ENCODE results near the gene MFAP2. TPM values are rescaled to one million over a fixed set of nuclear protein-coding genes. Genes with fewer than 3 reads are reported as not detected.

The MFAP2 gene
- total RNA-seq, 1 experiment from 2014 or later, result 0.50 TPM

DNA sequence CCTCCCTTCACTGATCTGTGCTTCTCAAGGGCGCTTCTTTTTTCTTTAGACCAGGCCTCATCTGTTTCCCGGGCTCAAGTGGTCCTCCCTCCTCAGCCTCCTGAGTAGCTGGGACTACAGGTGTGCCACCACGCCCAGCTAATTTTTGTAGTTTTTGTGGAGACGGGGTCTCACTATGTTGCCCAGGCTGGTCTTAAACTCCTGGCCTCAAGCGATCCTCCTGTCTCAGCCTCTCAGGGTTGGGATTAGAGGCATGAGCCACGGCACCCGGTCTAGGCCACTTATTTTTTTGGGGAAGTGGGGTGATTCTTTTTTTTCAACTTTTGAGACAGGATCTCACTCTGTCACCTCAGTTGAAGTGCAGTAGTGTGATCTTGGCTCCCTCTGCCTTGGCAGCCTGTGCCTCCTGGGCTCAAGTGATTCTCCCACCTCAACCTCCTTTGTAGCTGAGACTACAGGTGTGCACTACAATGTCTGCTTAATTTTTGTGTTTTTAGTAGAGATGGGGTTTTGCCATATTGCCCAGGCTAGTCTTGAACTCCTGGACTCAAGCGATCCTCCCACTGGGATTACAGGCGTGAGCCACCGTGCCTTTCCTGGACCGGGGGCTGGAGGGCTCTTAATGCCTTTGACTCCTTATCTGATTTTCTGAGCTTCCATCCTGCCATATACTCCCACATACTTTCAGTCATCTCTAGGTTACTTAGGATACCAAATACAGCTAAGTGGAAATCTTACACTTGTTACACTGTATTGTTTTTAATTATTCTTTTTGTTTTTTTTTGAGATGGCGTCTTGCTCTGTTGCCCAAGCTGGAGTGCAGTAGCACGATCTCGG is 18.9 kb downstream of the MFAP2 start:
- H3K27ac Mint-ChIP-seq (ENCODE audit: unreplicated experiment), result no peak overlapping the region
- H3K4me3 Mint-ChIP-seq (ENCODE audit: low read depth, unreplicated experiment), result peak overlapping the region; percentile 24
- no peaks in the 10 kb centered on the region for H3K27me3 Mint-ChIP-seq (ENCODE audit: unreplicated experiment)
- CTCF ChIA-PET, result interaction anchor here (0.5 to 2.5 kb wide), 5 partner anchors 10 to 659 kb away, joined by 3 to 18 read pairs (median 4); partner anchors contain the start of gene CROCC
- no TSS peak for BruUV-seq (replicated peaks)
- intact Hi-C loops (cut with micrococcal nuclease; ENCODE audit: unreplicated experiment), result no loop called here
- no peaks in the 10 kb centered on the region for H3K4me1 Mint-ChIP-seq (ENCODE audit: low read depth, unreplicated experiment)
- TF ChIP-seq, protein P1, sequence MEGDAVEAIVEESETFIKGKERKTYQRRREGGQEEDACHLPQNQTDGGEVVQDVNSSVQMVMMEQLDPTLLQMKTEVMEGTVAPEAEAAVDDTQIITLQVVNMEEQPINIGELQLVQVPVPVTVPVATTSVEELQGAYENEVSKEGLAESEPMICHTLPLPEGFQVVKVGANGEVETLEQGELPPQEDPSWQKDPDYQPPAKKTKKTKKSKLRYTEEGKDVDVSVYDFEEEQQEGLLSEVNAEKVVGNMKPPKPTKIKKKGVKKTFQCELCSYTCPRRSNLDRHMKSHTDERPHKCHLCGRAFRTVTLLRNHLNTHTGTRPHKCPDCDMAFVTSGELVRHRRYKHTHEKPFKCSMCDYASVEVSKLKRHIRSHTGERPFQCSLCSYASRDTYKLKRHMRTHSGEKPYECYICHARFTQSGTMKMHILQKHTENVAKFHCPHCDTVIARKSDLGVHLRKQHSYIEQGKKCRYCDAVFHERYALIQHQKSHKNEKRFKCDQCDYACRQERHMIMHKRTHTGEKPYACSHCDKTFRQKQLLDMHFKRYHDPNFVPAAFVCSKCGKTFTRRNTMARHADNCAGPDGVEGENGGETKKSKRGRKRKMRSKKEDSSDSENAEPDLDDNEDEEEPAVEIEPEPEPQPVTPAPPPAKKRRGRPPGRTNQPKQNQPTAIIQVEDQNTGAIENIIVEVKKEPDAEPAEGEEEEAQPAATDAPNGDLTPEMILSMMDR (IDR thresholded peaks at IDR 0.05; ENCODE audit: unreplicated experiment), result no peak
- H3K36me3 Mint-ChIP-seq (ENCODE audit: insufficient read depth, unreplicated experiment), result no peaks in the 10 kb centered on the region
- no peaks in the 10 kb centered on the region for H3K9me3 Mint-ChIP-seq (ENCODE audit: low read depth, unreplicated experiment)
- DNase-seq, result no peak

DNA sequence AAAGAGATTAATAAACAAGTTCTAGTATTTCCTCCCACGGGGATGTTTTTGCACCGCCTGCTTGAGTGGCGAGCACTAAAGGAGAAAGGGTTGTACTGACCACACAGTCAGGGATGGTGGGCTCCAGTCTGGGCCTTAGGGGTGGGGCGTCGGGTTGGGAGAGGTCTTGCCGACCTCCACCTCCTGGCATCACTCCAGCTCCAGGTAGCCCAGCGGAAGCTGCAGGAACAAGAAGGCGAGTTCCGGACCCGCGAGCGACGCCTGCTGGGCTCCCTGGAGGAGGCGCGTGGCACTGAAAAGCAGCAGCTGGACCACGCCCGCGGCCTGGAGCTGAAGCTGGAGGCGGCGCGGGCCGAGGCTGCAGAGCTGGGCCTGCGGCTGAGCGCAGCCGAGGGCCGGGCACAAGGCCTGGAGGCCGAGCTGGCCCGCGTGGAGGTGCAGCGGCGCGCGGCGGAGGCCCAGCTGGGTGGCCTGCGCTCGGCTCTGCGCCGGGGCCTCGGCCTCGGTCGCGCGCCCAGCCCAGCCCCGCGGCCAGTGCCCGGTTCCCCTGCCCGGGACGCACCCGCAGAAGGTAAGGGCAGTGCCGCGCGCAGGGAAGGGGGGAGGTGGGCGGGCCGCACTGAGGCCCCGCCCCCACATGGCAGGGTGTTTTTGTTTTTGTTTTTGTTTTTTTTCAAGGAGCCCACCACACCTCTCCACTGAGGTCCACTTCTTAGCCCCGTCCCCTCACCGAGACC is 19.7 kb downstream of the MFAP2 start:
- no peaks in the 10 kb centered on the region for H3K27me3 Mint-ChIP-seq (ENCODE audit: unreplicated experiment)
- CTCF ChIA-PET, result interaction anchor here (0.5 to 2.5 kb wide), 4 partner anchors 9 to 57 kb away, joined by 3 to 18 read pairs (median 5); partner anchors contain the start of gene CROCC
- H3K9me3 Mint-ChIP-seq (ENCODE audit: low read depth, unreplicated experiment), result no peaks in the 10 kb centered on the region
- H3K4me1 Mint-ChIP-seq (ENCODE audit: low read depth, unreplicated experiment), result no peaks in the 10 kb centered on the region
- BruUV-seq (replicated peaks), result no TSS peak
- peak overlapping the region; percentile 56 for H3K4me3 Mint-ChIP-seq (ENCODE audit: low read depth, unreplicated experiment)
- intact Hi-C loops (cut with micrococcal nuclease; ENCODE audit: unreplicated experiment), result no loop called here
- H3K36me3 Mint-ChIP-seq (ENCODE audit: insufficient read depth, unreplicated experiment), result no peaks in the 10 kb centered on the region
- no peak overlapping the region for H3K27ac Mint-ChIP-seq (ENCODE audit: unreplicated experiment)
- peak; percentile 91 for DNase-seq
- TF ChIP-seq, protein P1 (IDR thresholded peaks at IDR 0.05; ENCODE audit: unreplicated experiment), result peak; percentile 52

DNA sequence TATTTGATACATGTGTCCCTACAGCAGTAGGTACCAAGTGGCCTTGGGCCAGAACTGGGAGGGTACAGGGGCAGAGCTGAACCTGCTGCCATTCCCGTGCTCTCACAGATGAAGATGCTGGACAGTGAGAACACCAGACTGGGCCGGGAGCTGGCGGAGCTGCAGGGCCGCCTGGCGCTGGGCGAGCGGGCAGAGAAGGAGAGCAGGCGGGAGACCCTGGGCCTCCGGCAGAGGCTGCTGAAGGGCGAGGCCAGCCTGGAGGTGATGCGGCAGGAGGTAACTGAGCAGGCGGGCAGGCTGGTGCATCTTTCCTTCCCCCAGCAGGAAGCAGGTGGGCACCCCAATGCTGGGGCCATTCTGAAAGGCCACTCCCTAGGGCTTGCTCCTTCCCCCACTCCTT is 21.9 kb downstream of the MFAP2 start:
- H3K27me3 Mint-ChIP-seq (ENCODE audit: unreplicated experiment), result no peaks in the 10 kb centered on the region
- H3K36me3 Mint-ChIP-seq (ENCODE audit: insufficient read depth, unreplicated experiment), result no peaks in the 10 kb centered on the region
- TF ChIP-seq, protein P1 (IDR thresholded peaks at IDR 0.05; ENCODE audit: unreplicated experiment), result no peak
- H3K4me3 Mint-ChIP-seq (ENCODE audit: low read depth, unreplicated experiment), result no peak overlapping the region
- no peak overlapping the region for H3K27ac Mint-ChIP-seq (ENCODE audit: unreplicated experiment)
- H3K9me3 Mint-ChIP-seq (ENCODE audit: low read depth, unreplicated experiment), result no peaks in the 10 kb centered on the region
- CTCF ChIA-PET, result no interaction called here
- no TSS peak for BruUV-seq (replicated peaks)
- intact Hi-C loops (cut with micrococcal nuclease; ENCODE audit: unreplicated experiment), result no loop called here
- no peak for DNase-seq
- H3K4me1 Mint-ChIP-seq (ENCODE audit: low read depth, unreplicated experiment), result no peaks in the 10 kb centered on the region

- Mint-ChIP-seq H3K27ac (ENCODE audit: unreplicated experiment) (no peak overlapping the region), H3K9me3 (ENCODE audit: low read depth, unreplicated experiment) (no peaks in the 10 kb centered on the region), H3K27me3 (ENCODE audit: unreplicated experiment) (no peaks in the 10 kb centered on the region), H3K4me3 (ENCODE audit: low read depth, unreplicated experiment) (no peak overlapping the region), H3K36me3 (ENCODE audit: insufficient read depth, unreplicated experiment) (no peaks in the 10 kb centered on the region), H3K4me1 (ENCODE audit: low read depth, unreplicated experiment) (no peaks in the 10 kb centered on the region)
- no TSS peak for BruUV-seq (replicated peaks)
- no peak for DNase-seq
- CTCF ChIA-PET, result no interaction called here
- TF ChIP-seq, protein P1 (IDR thresholded peaks at IDR 0.05; ENCODE audit: unreplicated experiment), result no peak
- intact Hi-C loops (cut with micrococcal nuclease; ENCODE audit: unreplicated experiment), result no loop called here
Measured at GRCh38 chr1:16957731-16958130, 22.7 kb downstream of the MFAP2 start.
